GM19023 (cell line): ENCODE measurements around the gene KBTBD4.

Experiments
- ATAC-seq: cut with Tn5 transposase; IDR thresholded peaks from one replicate; pipeline ENCODE4 v1.9.1; 2021; ENCODE audit warnings: mild to moderate bottlenecking, moderate library complexity; ENCODE audit not compliant: unreplicated experiment

Gene KBTBD4

DNA sequence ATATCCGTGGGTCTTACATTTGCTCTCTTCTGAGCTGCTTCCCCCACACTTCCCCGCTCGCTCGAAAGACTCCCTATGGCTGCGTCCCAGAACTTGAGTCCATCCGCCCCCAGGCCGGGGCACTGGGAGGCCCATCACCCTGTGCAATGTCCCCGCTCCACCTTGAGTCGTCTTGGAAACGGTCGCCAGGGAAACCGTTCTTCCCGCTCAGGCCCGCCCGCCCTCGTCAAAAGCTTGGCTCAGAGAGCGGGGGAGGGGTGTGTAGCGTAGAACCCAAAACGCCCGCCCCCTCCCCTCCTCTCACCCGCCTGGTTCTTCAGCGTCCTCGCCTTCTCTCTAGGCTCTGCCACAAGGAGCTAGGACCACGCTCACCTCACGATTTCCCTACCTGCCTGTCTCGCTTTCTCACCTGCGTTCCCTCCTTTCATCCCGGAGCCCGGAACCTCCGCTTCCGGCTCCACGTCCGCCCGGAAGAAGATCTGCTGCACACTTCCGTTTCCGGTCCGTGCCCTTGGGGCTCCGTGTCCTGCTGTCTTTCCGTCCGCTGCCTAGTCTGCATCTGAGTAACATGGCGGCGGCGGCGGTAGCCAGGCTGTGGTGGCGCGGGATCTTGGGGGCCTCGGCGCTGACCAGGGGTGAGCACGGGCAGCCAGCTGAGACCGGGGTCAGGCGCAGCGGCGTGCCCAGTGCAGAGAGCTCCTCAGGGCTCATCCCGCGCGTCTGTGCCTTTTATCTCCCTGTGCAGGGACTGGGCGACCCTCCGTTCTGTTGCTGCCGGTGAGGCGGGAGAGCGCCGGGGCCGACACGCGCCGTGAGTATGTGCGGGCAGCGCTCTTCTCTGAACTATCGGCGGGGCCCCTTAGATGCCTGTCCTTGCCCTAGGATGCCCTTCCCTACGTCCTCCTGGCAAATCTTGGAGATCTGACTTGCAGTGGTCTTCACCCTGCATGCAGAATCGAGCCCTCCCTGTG, at the start of gene KBTBD4, which contains the start of gene NDUFS3:
TSS of gene KBTBD4 (minus strand) at position 447 of the 971 bp plus-strand sequence. CDS start at position 428, 19 bp downstream.
TSS of gene NDUFS3 (plus strand) at position 551 of the 971 bp plus-strand sequence. CDS start at position 569, 18 bp downstream.
- peak; percentile 89 for ATAC-seq

DNA sequence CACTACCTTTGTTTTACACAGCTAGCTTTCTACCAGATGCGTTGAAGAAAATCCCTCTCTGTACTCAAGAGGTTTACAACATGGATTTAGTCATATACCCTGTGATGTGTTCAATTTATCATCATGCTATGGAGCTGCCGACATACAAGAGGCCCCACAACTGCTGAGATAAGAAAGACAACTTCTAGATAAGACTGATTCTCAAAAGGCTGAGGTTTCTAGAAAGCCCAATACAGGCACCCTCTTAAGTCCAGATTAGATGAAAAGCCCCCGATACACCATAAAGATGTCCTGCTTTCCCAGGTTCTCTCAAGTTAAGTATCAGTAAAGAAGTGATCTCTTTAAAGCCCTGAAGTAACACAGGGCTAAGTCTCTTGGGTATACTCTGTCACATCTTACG, 49.3 kb upstream of the KBTBD4 start:
- ATAC-seq: no peak

DNA sequence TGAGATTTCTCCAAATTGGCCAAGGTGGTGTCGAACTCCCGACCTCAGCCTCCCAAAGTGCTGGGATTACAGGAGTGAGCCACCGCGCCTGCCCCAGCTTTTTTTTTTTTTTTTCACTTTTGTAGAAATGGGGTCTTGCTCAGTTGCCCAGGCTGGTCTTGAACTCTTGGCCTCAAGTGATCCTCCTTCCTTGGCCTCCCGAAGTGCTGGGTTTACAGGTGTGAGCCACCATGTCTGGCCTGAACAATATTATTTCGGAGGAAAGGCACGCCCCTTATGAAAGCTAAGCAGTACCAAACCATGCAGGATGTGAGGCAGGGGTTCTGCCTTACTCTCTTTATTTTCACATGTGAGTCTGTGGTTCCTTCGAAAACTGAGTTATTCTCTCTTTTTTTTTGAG, 47.5 kb upstream of the KBTBD4 start:
- ATAC-seq: no peak

DNA sequence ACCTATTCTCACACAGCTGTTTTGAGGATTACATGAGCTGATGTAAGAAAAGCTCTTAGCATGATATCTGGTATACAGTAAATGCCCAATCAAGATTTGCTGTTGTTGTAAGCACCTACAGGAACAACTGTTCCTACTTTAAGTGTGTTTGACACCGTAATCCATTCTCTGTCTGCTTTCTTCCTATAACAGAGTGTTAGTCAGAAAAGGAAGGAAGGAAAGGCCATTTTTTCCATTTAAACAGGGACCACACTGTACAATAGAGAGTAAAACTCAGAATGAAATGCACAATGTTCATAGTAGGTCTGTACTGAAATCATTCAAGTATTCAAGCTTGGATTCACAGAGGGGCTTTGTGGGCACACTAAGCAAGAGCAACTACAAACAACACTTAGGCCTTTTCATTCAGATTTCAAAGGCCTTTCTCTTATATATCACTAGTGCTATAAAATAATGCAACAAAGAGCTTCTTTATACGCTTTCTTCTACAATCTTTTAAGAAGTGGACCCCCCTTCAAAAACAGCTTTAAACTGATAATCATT, 42.1 kb upstream of the KBTBD4 start:
- no peak for ATAC-seq

GRCh38 chr11:47617417-47617809, 38.6 kb upstream of the KBTBD4 start:
- ATAC-seq: no peak

GRCh38 chr11:47616726-47617416, 38.1 kb upstream of the KBTBD4 start:
- ATAC-seq: no peak

- no peak for ATAC-seq
Measured at GRCh38 chr11:47615249-47615648, 36.5 kb upstream of the KBTBD4 start.

GRCh38 chr11:47611348-47611794, 32.6 kb upstream of the KBTBD4 start:
- peak; percentile 74 for ATAC-seq

GRCh38 chr11:47609675-47610074, 30.9 kb upstream of the KBTBD4 start:
- ATAC-seq: no peak

DNA sequence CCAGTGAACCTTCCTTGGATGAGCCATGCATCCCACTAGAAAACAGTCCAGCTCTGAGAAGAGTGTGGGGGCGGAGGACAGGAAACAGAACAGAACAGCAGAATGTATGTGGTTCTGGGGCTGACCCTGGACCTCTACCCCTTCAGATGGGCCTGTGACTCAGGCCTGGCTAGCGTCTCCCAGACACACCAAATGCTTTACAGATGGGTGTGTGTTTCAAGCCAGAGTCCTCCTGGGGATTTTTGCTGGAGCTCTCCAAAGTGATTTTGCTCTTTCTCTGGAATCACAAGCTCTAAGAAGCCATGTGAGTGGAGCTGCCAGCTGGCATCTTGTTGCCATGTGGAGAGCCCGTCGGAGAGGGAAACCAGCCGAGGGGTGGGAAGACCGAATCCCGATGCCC, 28.6 kb upstream of the KBTBD4 start:
- no peak for ATAC-seq

GRCh38 chr11:47606731-47607130, 28.0 kb upstream of the KBTBD4 start:
- no peak for ATAC-seq

GRCh38 chr11:47605921-47606320, 27.2 kb upstream of the KBTBD4 start:
- no peak for ATAC-seq

DNA sequence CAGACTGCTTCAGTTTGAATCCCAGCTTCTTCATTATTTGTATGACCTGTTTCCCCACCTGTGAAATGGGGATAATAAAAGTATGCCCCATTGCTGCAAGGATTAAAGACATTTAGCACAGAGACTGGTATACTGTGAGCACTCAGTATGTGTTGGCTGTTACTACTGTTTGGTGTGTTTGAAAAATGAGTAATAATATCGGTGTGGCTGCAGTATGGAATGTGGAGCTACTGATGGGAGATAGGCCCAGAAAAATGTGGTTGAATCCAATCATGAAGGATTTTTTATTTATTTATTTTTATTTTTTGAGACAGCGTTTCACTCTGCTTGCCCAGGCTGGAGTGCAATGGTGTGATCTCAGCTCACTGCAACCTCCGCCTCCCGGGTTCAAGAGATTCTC, 24.5 kb upstream of the KBTBD4 start:
- ATAC-seq: no peak

DNA sequence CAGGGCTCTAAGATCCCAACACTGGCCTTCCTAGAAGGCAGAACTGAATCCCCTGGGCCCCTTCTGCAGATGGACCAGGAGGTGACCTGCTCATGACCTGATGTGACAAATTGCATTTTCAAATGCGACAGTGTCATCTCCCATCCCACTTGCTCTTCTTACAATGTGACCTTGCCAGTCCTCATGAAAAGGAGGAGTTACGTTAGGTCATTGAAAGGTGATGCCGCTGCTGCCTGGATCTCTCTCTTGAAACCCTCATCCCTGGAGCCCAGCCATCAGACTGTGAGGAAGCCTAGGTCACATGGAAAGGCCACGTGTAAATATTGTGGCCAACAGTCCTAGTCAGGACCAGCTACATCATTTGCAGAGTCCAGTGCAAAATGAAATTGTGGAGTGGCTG, 21.1 kb upstream of the KBTBD4 start:
- ATAC-seq: no peak

GRCh38 chr11:47595967-47596366, 17.2 kb upstream of the KBTBD4 start:
- no peak for ATAC-seq

- ATAC-seq: no peak
Measured at GRCh38 chr11:47595029-47595428, 16.3 kb upstream of the KBTBD4 start.

- ATAC-seq: no peak
Measured at GRCh38 chr11:47593934-47594855, 15.4 kb upstream of the KBTBD4 start, which contains the start of gene C1QTNF4. Gene C1QTNF4 (minus strand): TSS chr11:47594411. CDS start chr11:47590810, 3,601 bp downstream.

DNA sequence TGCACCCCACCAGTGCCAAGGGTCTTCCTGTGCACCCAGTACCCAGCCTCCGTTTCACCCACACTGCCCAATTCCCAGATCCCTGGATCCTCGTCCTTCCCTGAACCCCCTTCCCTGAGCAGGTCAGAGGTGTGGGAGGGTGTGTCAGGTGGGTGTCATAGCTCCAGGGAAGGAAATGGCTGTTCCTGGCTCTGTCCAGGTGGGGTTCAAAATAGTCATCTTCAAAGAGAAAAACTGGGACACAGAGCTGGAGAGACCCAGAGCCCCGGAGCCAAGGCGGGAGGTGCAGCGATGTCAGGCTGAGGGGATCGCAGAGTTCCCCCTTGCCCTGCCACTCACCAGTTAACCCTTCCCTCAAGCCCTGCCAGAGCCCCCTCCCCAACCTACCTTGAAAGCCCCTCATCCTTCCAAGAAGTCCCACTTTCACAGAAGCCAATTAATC, 14.7 kb upstream of the KBTBD4 start:
- ATAC-seq: no peak

DNA sequence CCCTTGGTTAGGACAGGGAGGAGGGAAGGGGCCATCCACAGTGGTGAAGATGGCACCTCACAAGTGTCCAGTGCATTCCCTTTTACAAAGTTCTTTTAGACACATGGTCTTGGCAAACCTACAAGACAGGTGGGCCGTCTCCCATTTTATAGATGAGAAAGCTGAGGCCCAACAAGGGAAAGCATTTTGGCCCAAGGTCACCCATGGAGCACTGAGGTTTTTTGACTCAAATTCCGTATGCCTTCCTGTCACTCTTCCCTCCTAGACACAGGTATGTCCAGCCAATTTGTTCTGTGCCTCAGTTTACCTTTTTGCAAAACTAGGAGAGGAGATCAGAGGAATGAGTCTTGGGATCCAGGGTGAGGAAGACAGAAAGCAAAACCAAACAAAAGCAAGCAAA, 14.2 kb upstream of the KBTBD4 start:
- no peak for ATAC-seq

DNA sequence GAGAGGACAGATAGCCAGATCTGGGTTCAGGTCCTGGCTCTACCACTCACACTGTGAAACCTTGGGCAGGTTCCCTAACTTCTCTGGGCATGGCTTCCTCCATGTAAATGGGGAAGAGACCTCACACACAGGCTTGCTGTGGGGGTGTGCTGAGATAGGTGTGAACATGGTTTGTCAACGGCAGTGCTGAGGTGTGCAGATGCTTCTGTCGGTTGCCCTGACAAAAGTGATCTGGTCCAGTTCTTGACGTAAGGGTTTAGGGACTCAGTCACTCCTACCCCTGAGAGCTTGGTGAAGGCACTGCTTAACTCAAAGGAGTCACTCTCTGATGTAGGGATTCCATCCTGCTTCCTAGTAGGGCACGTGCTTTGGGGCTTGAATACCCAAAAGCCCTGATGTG, 13.5 kb upstream of the KBTBD4 start:
- no peak for ATAC-seq
